GM12878 (cell line): ENCODE results near the gene GPT2. TPM values are rescaled to one million over a fixed set of nuclear protein-coding genes. Genes with fewer than 3 reads are reported as not detected.
A peak's percentile ranks its signal among the peaks of the same experiment; 100 is the strongest.

Experiments used
- BACH1 ChIP-seq: fragments of 450-650 bp; IDR thresholded peaks from 2 replicates; pipeline ENCODE4 v1.6.1; 2017; ENCODE audit warnings: mild to moderate bottlenecking, borderline replicate concordance
- GATAD2B ChIP-seq: fragments of 450-650 bp; conservative IDR thresholded peaks from 2 replicates; pipeline ENCODE4 v1.6.1; 2017; ENCODE audit warnings: low read depth, mild to moderate bottlenecking, moderate library complexity
- NR2C1 ChIP-seq: fragments of 450-650 bp; IDR thresholded peaks from 2 replicates; pipeline ENCODE4 v1.6.1; 2017; ENCODE audit warnings: antibody characterized with exemption, mild to moderate bottlenecking, moderate library complexity
- POLR2A ChIP-seq: IDR thresholded peaks from 2 replicates; pipeline ENCODE4 v1.6.1; 2011; ENCODE audit warnings: low read depth, mild to moderate bottlenecking, low read length
- ZZZ3 ChIP-seq: IDR thresholded peaks from 2 replicates; pipeline ENCODE4 v1.6.1; 2011; ENCODE audit warnings: low read depth; ENCODE audit not compliant: control insufficient read depth, insufficient read length
- polyA plus RNA-seq, 11 experiments: library from polyadenylated mRNA; depleted of rRNA in 4 of 11; unstranded in 6 of 11; stranded (reverse) in 5 of 11; fragments of >200 nt; fragmentation: Nextera tagmentation in 4 of 11; fragmentation: Illumina TruSeq in 1 of 11; extraction: Ambion mirVana in 4 of 11; extraction: Trizol in 1 of 11; gene quantifications; 1 replicate in 1 of 11; 2 replicates in 10 of 11; pipeline versions ENCODE4 v1.2.1 to v1.2.3, GENCODE V29; 2011 to 2016; ENCODE audit warnings: inconsistent platforms in 2 of 11, missing spikeins in 2 of 11, low read depth in 1 of 11
- total RNA-seq, 4 experiments: library from RNA; depleted of rRNA in 3 of 4; stranded (reverse); fragments of >200 nt in 3 of 4; fragmentation: Illumina TruSeq in 1 of 4; extraction: Trizol in 1 of 4; gene quantifications; 2 replicates each; pipeline versions ENCODE4 v1.2.1 to v1.2.3, GENCODE V29; 2013 to 2021
- TF ChIP-seq, protein P1 (sequence below): fragments of 450-650 bp; IDR thresholded peaks from 2 replicates; pipeline ENCODE4 v1.6.1; 2016; ENCODE audit warnings: mild to moderate bottlenecking, moderate library complexity, borderline replicate concordance
- TF ChIP-seq, protein P2 (sequence below): fragments of 450-650 bp; IDR thresholded peaks from 2 replicates; pipeline ENCODE4 v1.6.1; 2017; ENCODE audit warnings: mild to moderate bottlenecking, moderate library complexity

GPT2 gene
- total and polyA plus RNA-seq, 10 of the 15 experiments (the other 5 are each of a cell fraction or from before 2014, with no cell fraction given): 0.45 to 9.9 (median 4.3) TPM

DNA sequence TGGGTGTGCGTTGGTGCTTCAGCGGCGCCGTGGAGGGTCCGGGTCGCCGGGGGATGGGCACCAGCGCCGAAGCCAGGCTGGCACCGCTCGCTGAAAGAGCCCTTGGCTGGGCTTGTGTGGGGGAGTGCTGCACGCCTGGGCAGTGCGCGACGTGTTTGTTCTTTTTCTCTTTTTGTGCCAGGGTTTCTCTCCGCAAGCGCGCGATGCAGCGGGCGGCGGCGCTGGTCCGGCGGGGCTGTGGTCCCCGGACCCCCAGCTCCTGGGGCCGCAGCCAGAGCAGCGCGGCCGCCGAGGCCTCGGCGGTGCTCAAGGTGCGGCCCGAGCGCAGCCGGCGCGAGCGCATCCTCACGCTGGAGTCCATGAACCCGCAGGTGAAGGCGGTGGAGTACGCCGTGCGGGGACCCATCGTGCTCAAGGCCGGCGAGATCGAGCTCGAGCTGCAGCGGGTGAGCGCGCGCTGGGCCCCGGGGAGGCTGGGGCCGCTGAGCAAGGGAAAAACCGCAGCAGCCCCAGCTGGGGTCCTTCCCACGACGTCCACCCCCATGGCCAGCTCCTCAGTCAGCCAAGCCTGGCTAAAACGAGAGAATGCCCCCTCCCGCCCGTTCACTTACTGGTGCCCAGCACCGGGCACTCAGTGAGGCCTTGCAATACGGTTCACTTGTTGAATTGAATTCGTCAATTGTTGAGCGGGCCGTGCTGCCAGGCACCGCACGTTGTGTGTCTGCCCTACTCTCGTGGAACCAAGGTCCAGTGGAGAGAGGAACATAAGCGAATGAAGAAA is 541 bp downstream of the GPT2 start (continued):
- TF ChIP-seq, protein P1, sequence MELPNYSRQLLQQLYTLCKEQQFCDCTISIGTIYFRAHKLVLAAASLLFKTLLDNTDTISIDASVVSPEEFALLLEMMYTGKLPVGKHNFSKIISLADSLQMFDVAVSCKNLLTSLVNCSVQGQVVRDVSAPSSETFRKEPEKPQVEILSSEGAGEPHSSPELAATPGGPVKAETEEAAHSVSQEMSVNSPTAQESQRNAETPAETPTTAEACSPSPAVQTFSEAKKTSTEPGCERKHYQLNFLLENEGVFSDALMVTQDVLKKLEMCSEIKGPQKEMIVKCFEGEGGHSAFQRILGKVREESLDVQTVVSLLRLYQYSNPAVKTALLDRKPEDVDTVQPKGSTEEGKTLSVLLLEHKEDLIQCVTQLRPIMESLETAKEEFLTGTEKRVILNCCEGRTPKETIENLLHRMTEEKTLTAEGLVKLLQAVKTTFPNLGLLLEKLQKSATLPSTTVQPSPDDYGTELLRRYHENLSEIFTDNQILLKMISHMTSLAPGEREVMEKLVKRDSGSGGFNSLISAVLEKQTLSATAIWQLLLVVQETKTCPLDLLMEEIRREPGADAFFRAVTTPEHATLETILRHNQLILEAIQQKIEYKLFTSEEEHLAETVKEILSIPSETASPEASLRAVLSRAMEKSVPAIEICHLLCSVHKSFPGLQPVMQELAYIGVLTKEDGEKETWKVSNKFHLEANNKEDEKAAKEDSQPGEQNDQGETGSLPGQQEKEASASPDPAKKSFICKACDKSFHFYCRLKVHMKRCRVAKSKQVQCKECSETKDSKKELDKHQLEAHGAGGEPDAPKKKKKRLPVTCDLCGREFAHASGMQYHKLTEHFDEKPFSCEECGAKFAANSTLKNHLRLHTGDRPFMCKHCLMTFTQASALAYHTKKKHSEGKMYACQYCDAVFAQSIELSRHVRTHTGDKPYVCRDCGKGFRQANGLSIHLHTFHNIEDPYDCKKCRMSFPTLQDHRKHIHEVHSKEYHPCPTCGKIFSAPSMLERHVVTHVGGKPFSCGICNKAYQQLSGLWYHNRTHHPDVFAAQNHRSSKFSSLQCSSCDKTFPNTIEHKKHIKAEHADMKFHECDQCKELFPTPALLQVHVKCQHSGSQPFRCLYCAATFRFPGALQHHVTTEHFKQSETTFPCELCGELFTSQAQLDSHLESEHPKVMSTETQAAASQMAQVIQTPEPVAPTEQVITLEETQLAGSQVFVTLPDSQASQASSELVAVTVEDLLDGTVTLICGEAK: no peak
- TF ChIP-seq POLR2A (no peak), NR2C1 (no peak), ZZZ3 (no peak), BACH1 (0 out of 2 replicates have a peak, but pooled peaks have one; percentile 0), GATAD2B (0 out of 2 replicates have a peak, but pooled peaks have one; percentile 13)
- TF ChIP-seq, protein P2, sequence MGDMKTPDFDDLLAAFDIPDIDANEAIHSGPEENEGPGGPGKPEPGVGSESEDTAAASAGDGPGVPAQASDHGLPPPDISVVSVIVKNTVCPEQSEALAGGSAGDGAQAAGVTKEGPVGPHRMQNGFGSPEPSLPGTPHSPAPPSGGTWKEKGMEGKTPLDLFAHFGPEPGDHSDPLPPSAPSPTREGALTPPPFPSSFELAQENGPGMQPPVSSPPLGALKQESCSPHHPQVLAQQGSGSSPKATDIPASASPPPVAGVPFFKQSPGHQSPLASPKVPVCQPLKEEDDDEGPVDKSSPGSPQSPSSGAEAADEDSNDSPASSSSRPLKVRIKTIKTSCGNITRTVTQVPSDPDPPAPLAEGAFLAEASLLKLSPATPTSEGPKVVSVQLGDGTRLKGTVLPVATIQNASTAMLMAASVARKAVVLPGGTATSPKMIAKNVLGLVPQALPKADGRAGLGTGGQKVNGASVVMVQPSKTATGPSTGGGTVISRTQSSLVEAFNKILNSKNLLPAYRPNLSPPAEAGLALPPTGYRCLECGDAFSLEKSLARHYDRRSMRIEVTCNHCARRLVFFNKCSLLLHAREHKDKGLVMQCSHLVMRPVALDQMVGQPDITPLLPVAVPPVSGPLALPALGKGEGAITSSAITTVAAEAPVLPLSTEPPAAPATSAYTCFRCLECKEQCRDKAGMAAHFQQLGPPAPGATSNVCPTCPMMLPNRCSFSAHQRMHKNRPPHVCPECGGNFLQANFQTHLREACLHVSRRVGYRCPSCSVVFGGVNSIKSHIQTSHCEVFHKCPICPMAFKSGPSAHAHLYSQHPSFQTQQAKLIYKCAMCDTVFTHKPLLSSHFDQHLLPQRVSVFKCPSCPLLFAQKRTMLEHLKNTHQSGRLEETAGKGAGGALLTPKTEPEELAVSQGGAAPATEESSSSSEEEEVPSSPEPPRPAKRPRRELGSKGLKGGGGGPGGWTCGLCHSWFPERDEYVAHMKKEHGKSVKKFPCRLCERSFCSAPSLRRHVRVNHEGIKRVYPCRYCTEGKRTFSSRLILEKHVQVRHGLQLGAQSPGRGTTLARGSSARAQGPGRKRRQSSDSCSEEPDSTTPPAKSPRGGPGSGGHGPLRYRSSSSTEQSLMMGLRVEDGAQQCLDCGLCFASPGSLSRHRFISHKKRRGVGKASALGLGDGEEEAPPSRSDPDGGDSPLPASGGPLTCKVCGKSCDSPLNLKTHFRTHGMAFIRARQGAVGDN: no peak
